Measurements from ENCODE around the gene BEST1.

BEST1 gene

GRCh38 chr11:61927501-61927900 is 22.6 kb upstream of the BEST1 start:
- Histone ChIP-seq H4K8ac (ENCODE audit: low read depth, low read length) (no peak overlapping the region), H3K4me3 (ENCODE audit: low read length in 2 of 2) (no peak overlapping the region), H2AK5ac (ENCODE audit: low read depth, low read length) (no peak overlapping the region), H3K4ac (ENCODE audit: low read length) (no peak overlapping the region), H4K91ac (ENCODE audit: low read depth, low read length, poor library complexity) (no peak overlapping the region), H3K27me3 (ENCODE audit: control insufficient read depth in 3 of 3, insufficient read depth in 3 of 3, low read depth in 1 of 3, low read length in 3 of 3) (peaks cover 0 to 8% (median 0%) of the 10 kb centered on the region in 3 experiments), H3K9me3 (replicated peaks in 1 of 2; ENCODE audit: control insufficient read depth in 2 of 2, insufficient read depth in 1 of 2, low read depth in 1 of 2, low read length in 2 of 2) (no peaks in the 10 kb centered on the region), H3K27ac (replicated peaks; ENCODE audit: low read length) (no peak overlapping the region), H3K36me3 (replicated peaks in 1 of 2; ENCODE audit: control insufficient read depth in 2 of 2, insufficient read depth in 2 of 2, low read length in 2 of 2) (no peaks in the 10 kb centered on the region), H3K14ac (ENCODE audit: low read length) (no peak overlapping the region), H2BK15ac (ENCODE audit: low read length) (no peak overlapping the region), H3K79me1 (ENCODE audit: low read depth, low read length) (no peaks in the 10 kb centered on the region), H2BK5ac (ENCODE audit: low read length) (no peak overlapping the region), H3K4me1 (ENCODE audit: control insufficient read depth in 2 of 2, insufficient read depth in 1 of 2, low read depth in 1 of 2, low read length in 2 of 2) (peaks cover 11 to 16% of the 10 kb centered on the region in 2 donors), H3K9ac (ENCODE audit: low read depth, low read length, poor library complexity) (no peak overlapping the region), H2AFZ (ENCODE audit: low read length) (no peak overlapping the region), H3K4me2 (ENCODE audit: insufficient read depth, low read length, poor library complexity, severe bottlenecking) (no peak overlapping the region), H2BK120ac (ENCODE audit: low read depth, low read length) (no peak overlapping the region), H2BK12ac (ENCODE audit: low read length) (no peak overlapping the region), H3K23ac (ENCODE audit: low read depth, low read length, poor library complexity) (no peak overlapping the region), H3K18ac (ENCODE audit: low read length) (no peak overlapping the region)
- WGBS, 2 donors (ENCODE audit: extremely low coverage in 2 of 2, insufficient read length in 2 of 2, insufficient replicate concordance in 1 of 2), result no CpG with 5 or more reads among the region's 1 CpG
- no peak for DNase-seq (ENCODE audit: low spot score)

GRCh38 chr11:61928606-61929005 is 21.5 kb upstream of the BEST1 start:
- H2BK12ac ChIP-seq (ENCODE audit: low read length), result no peak overlapping the region
- no peak overlapping the region for H2BK5ac ChIP-seq (ENCODE audit: low read length)
- peaks cover 4 to 5% of the 10 kb centered on the region in 2 donors for H3K4me1 ChIP-seq (ENCODE audit: control insufficient read depth in 2 of 2, insufficient read depth in 1 of 2, low read depth in 1 of 2, low read length in 2 of 2)
- H3K9ac ChIP-seq (ENCODE audit: low read depth, low read length, poor library complexity), result no peak overlapping the region
- no peak overlapping the region for H2BK120ac ChIP-seq (ENCODE audit: low read depth, low read length)
- H3K23ac ChIP-seq (ENCODE audit: low read depth, low read length, poor library complexity), result no peak overlapping the region
- H4K8ac ChIP-seq (ENCODE audit: low read depth, low read length), result no peak overlapping the region
- no peak overlapping the region for H3K14ac ChIP-seq (ENCODE audit: low read length)
- H2AK5ac ChIP-seq (ENCODE audit: low read depth, low read length), result no peak overlapping the region
- H3K9me3 ChIP-seq (replicated peaks in 1 of 2; ENCODE audit: control insufficient read depth in 2 of 2, insufficient read depth in 1 of 2, low read depth in 1 of 2, low read length in 2 of 2), result no peaks in the 10 kb centered on the region
- H2AFZ ChIP-seq (ENCODE audit: low read length), result no peak overlapping the region
- H3K4me2 ChIP-seq (ENCODE audit: insufficient read depth, low read length, poor library complexity, severe bottlenecking), result no peak overlapping the region
- no peak overlapping the region for H2BK15ac ChIP-seq (ENCODE audit: low read length)
- H3K18ac ChIP-seq (ENCODE audit: low read length), result no peak overlapping the region
- H3K36me3 ChIP-seq (replicated peaks in 1 of 2; ENCODE audit: control insufficient read depth in 2 of 2, insufficient read depth in 2 of 2, low read length in 2 of 2), result no peaks in the 10 kb centered on the region
- no peak for DNase-seq (ENCODE audit: low spot score)
- H3K79me1 ChIP-seq (ENCODE audit: low read depth, low read length), result no peaks in the 10 kb centered on the region
- no peak overlapping the region for H4K91ac ChIP-seq (ENCODE audit: low read depth, low read length, poor library complexity)
- no peak overlapping the region for H3K4ac ChIP-seq (ENCODE audit: low read length)
- H3K27ac ChIP-seq (replicated peaks; ENCODE audit: low read length), result no peak overlapping the region
- H3K27me3 ChIP-seq (ENCODE audit: control insufficient read depth in 3 of 3, insufficient read depth in 3 of 3, low read depth in 1 of 3, low read length in 3 of 3), result peaks cover 0 to 8% (median 0%) of the 10 kb centered on the region in 3 experiments
- no peak overlapping the region for H3K4me3 ChIP-seq (ENCODE audit: low read length in 2 of 2)

- Histone ChIP-seq H3K4me2 (ENCODE audit: insufficient read depth, low read length, poor library complexity, severe bottlenecking) (no peak overlapping the region), H2BK15ac (ENCODE audit: low read length) (no peak overlapping the region), H3K23ac (ENCODE audit: low read depth, low read length, poor library complexity) (no peak overlapping the region), H3K27me3 (ENCODE audit: control insufficient read depth in 3 of 3, insufficient read depth in 3 of 3, low read depth in 1 of 3, low read length in 3 of 3) (peaks cover 0 to 8% (median 0%) of the 10 kb centered on the region in 3 experiments), H3K9me3 (replicated peaks in 1 of 2; ENCODE audit: control insufficient read depth in 2 of 2, insufficient read depth in 1 of 2, low read depth in 1 of 2, low read length in 2 of 2) (peaks cover 0 to under 1% of the 10 kb centered on the region in 2 donors), H3K4ac (ENCODE audit: low read length) (no peak overlapping the region), H3K14ac (ENCODE audit: low read length) (no peak overlapping the region), H3K18ac (ENCODE audit: low read length) (no peak overlapping the region), H2BK5ac (ENCODE audit: low read length) (no peak overlapping the region), H3K36me3 (replicated peaks in 1 of 2; ENCODE audit: control insufficient read depth in 2 of 2, insufficient read depth in 2 of 2, low read length in 2 of 2) (no peaks in the 10 kb centered on the region), H3K9ac (ENCODE audit: low read depth, low read length, poor library complexity) (no peak overlapping the region), H3K4me1 (ENCODE audit: control insufficient read depth in 2 of 2, insufficient read depth in 1 of 2, low read depth in 1 of 2, low read length in 2 of 2) (no peaks in the 10 kb centered on the region), H3K79me1 (ENCODE audit: low read depth, low read length) (no peaks in the 10 kb centered on the region), H2BK120ac (ENCODE audit: low read depth, low read length) (no peak overlapping the region), H4K8ac (ENCODE audit: low read depth, low read length) (no peak overlapping the region), H3K27ac (replicated peaks; ENCODE audit: low read length) (no peak overlapping the region), H4K91ac (ENCODE audit: low read depth, low read length, poor library complexity) (no peak overlapping the region), H2AFZ (ENCODE audit: low read length) (no peak overlapping the region), H3K4me3 (ENCODE audit: low read length in 2 of 2) (no peak overlapping the region), H2AK5ac (ENCODE audit: low read depth, low read length) (no peak overlapping the region), H2BK12ac (ENCODE audit: low read length) (no peak overlapping the region)
- no peak for DNase-seq (ENCODE audit: low spot score)
- WGBS, 2 donors (ENCODE audit: extremely low coverage in 2 of 2, insufficient read length in 2 of 2, insufficient replicate concordance in 1 of 2), result no CpG with 5 or more reads among the region's 3 CpGs
These were observed 19.2 kb upstream of the BEST1 start for GRCh38 chr11:61930933-61931332.

- no peak overlapping the region for H2AFZ ChIP-seq (ENCODE audit: low read length)
- H3K4ac ChIP-seq (ENCODE audit: low read length), result no peak overlapping the region
- H3K4me1 ChIP-seq (ENCODE audit: control insufficient read depth in 2 of 2, insufficient read depth in 1 of 2, low read depth in 1 of 2, low read length in 2 of 2), result no peaks in the 10 kb centered on the region
- no peaks in the 10 kb centered on the region for H3K36me3 ChIP-seq (replicated peaks in 1 of 2; ENCODE audit: control insufficient read depth in 2 of 2, insufficient read depth in 2 of 2, low read length in 2 of 2)
- no peak overlapping the region for H3K18ac ChIP-seq (ENCODE audit: low read length)
- no peak overlapping the region for H2BK15ac ChIP-seq (ENCODE audit: low read length)
- no peak overlapping the region for H2BK5ac ChIP-seq (ENCODE audit: low read length)
- H3K14ac ChIP-seq (ENCODE audit: low read length), result no peak overlapping the region
- no peak for DNase-seq (ENCODE audit: low spot score)
- H3K9me3 ChIP-seq (replicated peaks in 1 of 2; ENCODE audit: control insufficient read depth in 2 of 2, insufficient read depth in 1 of 2, low read depth in 1 of 2, low read length in 2 of 2), result peaks cover 5 to 8% of the 10 kb centered on the region in 2 donors
- no peaks in the 10 kb centered on the region for H3K27me3 ChIP-seq (ENCODE audit: control insufficient read depth in 3 of 3, insufficient read depth in 3 of 3, low read depth in 1 of 3, low read length in 3 of 3)
- H3K4me2 ChIP-seq (ENCODE audit: insufficient read depth, low read length, poor library complexity, severe bottlenecking), result no peak overlapping the region
- no peak overlapping the region for H2BK12ac ChIP-seq (ENCODE audit: low read length)
- H2BK120ac ChIP-seq (ENCODE audit: low read depth, low read length), result no peak overlapping the region
- no CpG with 5 or more reads among the region's 2 CpGs for WGBS, 2 donors (ENCODE audit: extremely low coverage in 2 of 2, insufficient read length in 2 of 2, insufficient replicate concordance in 1 of 2)
- no peak overlapping the region for H4K8ac ChIP-seq (ENCODE audit: low read depth, low read length)
- H3K79me1 ChIP-seq (ENCODE audit: low read depth, low read length), result no peaks in the 10 kb centered on the region
- no peak overlapping the region for H3K27ac ChIP-seq (replicated peaks; ENCODE audit: low read length)
- H3K23ac ChIP-seq (ENCODE audit: low read depth, low read length, poor library complexity), result no peak overlapping the region
- H3K9ac ChIP-seq (ENCODE audit: low read depth, low read length, poor library complexity), result no peak overlapping the region
- no peak overlapping the region for H4K91ac ChIP-seq (ENCODE audit: low read depth, low read length, poor library complexity)
- H3K4me3 ChIP-seq (ENCODE audit: low read length in 2 of 2), result no peak overlapping the region
- H2AK5ac ChIP-seq (ENCODE audit: low read depth, low read length), result no peak overlapping the region
These were observed 14.3 kb upstream of the BEST1 start for GRCh38 chr11:61935861-61936260.
